ENCODE data around the gene DLG4.
A peak's percentile ranks its signal among the peaks of the same experiment; 100 is the strongest.
"Not testable (repeated sequence)": the region's sequence is repeated elsewhere in the genome, so short reads cannot be mapped to it uniquely, and the experiment has no call there.

DLG4 gene

DNA sequence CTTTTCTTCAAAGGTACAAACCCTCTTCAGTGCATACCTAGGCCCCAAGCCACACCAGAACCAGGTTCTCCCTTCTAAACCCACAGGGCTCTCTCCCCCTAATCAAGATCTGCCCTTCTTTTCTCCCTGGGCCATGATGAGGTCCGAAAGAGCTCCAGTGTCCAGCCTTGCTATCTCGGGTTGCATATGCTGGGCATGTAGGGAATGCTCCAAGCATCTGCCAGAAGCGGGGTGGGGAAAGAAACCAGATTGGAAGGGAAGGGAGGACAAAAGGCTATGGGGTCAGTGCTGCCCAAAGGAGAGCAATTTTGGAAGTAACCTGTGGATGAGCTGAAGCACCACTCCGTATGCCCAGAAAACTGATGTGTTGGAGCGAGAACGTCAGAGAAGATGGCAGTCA is 29.6 kb upstream of the DLG4 start:
- no peak for DNase-seq (ENCODE audit: low read depth in 3 of 3)

DNA sequence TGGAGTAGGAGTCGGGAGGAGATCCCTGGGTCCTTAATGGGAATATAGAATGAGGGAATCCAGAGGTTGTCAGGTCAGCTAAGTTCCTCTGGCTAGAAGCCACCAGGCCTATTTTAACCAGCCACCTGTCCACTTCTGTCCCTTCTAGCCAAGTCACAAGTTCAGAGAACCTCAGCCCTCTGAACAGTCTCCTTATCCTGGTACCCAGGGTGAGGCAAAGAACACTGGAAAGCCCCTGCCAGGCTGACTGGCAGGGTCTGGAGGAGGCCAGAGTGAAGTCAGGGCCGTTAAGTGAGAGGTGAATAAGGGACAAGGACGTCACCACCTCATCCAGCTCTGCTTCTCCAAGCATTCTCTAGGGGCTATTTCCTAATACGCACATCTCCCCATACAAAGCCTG is 29.2 kb upstream of the DLG4 start:
- DNase-seq (ENCODE audit: low read depth in 3 of 3), result no peak

DNA sequence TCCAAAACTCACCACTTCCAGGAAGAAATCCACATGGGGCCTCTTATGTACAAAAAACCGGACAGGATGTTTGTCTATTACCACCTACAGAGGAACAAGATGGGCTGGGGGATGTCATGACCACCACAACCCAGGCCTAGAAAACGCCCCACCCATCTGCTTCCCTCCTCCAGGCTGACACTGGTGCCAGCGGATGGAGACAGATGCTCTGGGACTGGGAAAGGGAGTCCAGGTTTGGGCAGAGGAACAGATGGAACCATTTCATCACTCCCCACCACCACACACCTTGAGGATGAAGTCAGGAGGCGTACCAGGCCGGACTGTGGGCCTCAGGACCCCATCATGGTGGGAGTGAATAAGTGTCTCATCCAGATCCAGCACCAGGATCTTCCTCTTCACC is 27.1 kb upstream of the DLG4 start:
- DNase-seq (ENCODE audit: low read depth in 3 of 3), result no peak

DNA sequence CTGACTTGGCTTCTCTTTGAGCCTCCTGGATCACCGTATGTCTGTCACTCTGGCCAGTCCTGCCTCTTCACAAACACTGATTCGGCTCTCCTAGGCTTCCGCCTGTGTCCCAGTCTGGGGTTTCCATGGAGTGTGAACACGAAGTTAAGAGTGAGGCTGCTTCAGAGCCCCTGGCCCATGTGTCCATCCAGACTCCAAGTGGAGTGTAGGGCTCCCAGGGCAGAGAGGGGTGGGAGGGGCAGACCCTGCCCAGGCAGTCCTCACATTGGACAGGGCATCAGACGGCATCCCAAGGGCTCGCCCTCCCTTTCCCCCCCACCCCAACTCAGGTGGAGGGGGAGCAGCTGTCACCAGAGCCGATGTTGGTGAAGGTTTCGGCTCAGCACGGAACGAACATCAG is 24.2 kb upstream of the DLG4 start:
- DNase-seq (ENCODE audit: low read depth in 3 of 3), result not testable (repeated sequence)

DNA sequence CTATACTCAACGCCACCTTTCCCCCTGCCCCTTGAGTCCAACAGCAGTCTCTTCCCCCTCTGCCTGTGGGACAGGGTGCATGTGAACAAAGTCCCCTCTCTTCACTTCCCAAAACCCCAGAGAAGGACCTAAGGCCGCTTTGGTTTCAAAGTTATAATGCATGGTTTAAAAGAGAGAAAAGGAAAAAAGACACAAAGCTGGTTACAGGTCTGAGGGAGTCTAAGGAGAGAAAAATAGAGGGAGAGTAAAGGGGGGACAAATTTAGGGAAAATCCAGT is 23.8 kb upstream of the DLG4 start:
- no peak for DNase-seq (ENCODE audit: low read depth in 3 of 3)

DNA sequence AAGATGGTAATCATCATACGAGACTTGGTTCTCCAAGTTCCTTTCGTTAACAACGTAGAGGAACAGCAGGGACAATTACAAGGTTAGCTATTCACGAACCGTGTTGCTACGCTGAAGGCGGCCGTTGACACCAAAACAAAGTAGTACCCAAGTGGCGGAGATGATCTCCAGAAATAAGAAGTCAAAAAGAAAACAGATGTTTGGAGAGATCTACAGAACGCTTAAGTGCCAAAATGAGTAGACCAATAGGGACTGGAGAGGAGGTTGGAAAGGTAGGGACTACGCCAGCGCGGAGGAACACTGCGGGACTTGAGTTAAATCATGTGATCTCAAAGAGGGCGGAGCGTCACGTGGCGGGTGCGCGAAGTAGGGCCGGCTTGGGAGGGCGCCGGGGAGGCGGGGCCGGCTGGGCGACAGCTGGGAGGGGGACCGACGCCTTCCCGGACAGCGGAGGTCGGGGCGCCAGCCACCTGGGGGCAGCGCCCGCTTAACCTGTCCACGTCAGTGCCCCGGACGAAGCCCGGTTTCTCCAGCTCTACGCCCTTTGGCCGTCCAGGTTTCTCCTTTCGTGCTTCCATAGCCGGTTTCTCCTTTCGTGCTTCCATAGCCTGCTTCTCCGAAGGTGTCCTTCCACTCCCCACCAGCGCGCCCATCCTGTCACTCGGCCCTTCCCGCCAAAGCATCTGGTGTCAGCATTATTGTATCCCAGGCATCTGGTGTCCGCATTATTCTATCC is 23.2 kb upstream of the DLG4 start:
- DNase-seq (ENCODE audit: low read depth in 3 of 3), result peak; percentile 84 to 86 (median 84)

DNA sequence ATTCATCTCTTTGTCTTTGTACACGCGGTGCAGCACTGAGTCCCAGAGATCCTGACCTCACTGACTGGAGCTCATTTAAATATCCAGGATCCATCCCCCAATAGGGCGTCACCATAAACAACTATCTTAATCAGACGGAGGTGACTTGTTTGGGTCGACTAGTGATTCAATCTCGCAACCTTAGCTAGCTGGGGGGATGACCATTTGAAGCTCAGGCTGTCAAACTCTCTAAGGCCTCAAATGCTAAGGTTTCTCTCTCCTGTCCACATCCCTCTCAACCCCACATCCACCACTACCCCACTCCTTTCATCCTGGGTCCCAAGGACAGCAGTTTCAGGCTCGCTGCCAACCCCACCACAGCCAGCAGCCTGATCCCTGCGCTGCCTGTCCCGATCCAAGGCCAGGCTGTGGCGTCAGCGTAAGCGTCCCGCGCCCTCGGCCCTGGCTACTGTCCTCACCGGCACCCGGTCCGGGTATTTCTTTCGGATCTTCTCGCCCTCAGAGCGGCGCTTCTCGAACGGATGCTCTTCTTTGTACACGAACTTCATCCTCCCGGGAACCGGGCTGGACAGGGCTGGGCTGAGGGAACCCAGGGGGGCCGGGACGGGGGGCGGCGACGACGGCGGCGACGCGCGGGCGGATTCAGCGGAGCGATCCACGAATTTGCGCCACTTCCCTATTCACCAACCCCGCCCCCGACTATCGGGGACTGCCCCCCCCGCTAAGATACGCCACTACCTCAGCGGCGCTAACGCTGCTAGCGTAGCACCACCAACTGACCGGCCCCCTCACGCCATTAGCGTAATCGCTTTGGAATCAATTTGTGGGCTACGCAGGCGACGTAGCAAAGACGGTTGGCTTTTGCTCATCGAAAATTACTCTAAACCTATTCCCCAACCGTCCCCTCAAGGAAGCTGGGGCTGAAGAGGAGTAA is 22.4 kb upstream of the DLG4 start, which contains the start of gene GABARAP:
GABARAP (minus strand) TSS at position 667 of the 934 bp plus-strand sequence; CDS start at position 548, 119 bp downstream.
- peak; percentile 89 to 94 (median 92) for DNase-seq (ENCODE audit: low read depth in 3 of 3)

DNA sequence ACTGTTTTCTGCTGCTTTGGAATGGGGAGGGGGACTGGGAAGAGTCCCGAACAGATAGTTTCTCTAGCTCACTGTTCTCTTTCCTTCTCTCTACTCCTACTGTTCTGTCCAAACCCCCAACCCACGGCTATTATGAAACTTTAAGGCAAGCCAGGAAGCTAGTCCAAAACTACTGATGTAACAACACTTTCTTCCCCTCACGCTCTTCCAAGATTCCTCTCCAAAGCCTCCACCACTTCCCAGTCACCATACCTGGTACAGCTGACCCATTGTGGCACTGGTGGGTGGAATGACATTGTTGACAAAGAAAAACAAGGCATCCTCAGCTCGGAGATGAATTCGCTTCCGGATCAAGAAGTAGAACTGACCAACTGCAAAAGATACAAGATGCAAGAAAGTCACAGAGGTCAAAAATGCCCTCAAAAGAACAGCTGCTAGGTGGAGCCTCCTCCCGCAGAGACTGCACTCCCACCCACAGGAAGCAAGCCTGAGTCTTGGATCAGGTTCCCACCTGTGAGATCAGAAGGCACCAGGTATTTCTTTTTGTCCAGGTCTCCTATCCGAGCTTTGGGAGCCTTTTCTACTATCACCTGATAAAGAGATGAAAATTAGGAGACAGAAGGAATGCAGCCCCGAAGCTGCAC is 21.6 kb upstream of the DLG4 start:
- no peak for DNase-seq (ENCODE audit: low read depth in 3 of 3)

DNA sequence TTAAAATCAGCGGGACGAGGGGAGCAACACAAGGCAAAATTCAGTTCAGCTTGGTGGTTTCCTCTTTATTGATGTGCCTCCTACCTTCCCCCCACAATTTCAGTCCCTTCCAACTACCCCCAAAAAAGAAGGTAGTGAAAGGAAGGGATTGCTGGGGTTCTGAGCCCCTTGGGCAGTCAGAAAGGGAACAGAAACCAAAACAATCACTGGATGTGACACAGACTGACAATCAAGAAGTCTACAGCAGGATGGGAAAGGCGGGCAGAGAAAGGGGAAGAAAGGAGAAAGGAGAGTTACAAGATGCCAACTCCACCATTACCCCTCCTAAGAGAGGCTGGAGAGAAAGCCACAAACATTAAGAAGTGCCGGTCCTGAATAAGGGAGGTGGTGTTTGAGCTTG is 20.7 kb upstream of the DLG4 start:
- no peak for DNase-seq (ENCODE audit: low read depth in 3 of 3)

DNA sequence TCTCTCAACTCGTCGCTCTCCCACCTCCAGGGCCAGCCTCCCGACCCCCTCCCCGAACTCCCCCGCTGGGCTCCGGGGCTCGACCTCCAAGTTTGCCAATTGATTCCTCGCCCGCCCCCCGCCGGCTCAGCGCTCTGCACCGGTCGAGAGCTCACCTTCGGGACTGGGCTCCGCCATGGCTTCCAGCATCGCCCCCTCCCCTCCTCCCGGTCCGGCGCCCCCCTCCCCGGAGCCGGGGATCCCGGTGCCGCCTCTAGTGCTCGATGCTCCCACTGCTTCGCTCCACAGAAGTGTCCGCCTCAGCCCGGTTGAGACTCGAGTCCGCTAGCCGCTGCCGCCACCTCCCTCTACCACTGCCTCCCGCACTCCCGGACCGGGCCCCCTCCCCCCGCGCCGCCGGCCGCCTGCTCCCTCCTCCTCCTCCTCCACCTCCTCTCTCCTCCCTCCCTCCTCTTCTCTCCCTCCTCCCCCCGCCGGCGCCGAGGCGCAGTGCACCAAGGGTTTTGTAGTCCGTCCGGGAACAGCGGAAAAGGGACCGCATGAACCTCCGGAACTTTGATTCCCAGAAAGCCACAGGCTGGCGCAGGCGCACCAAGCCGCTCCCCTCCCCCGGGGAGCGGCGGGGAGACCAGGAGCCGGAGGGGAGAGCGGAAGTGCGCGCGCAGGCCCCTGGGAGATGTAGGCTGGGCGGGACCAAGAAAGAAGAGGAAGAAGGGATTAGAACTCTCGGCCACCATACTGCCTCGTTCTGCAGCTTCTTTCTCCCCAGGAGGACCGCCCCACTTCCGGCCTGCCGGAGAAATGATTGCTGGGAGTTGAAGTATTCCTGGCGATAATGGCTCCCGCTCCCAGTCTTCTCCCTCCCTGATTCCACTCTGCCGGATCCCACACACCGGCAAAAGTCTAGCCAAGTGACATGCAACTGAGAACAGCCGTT is 19.7 kb upstream of the DLG4 start, which contains the start of gene PHF23:
PHF23 (minus strand) TSS at position 367 of the 937 bp plus-strand sequence; CDS start at position 189, 178 bp downstream.
- peak; percentile 91 to 98 (median 96) for DNase-seq (ENCODE audit: low read depth in 3 of 3)

DNA sequence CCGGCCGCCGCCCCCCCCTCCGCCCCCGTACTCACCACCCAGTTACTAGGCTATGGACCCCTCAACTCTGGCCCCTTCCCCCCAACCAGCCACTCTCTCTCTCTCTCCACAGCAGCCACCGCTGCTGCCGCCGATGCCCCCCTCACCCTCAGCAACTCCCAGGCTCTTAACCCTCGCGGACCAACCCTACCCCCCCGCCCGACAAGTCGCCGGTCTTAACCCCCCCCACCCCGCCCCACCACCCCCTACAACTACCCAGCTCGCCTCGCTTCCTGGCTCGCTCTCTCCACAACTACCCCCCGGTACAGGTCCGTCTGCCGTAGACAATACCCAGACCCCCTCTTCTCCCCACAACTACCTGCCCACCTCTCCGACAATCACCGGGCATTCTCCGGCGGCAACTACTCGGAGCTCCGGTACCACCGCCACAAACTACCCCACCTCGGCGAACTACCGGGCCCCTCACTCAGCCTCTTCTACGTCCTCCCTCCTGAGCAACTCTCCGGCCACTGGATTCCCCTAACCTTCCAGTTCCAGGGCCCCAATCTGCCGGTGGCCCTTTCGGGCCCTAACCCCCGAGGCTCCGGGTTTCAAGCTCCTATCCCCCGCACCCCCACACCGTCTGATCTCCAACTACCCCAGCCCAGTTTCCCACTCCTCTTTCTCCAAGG is 18.9 kb upstream of the DLG4 start:
- DNase-seq (ENCODE audit: low read depth in 3 of 3), result no peak

DNA sequence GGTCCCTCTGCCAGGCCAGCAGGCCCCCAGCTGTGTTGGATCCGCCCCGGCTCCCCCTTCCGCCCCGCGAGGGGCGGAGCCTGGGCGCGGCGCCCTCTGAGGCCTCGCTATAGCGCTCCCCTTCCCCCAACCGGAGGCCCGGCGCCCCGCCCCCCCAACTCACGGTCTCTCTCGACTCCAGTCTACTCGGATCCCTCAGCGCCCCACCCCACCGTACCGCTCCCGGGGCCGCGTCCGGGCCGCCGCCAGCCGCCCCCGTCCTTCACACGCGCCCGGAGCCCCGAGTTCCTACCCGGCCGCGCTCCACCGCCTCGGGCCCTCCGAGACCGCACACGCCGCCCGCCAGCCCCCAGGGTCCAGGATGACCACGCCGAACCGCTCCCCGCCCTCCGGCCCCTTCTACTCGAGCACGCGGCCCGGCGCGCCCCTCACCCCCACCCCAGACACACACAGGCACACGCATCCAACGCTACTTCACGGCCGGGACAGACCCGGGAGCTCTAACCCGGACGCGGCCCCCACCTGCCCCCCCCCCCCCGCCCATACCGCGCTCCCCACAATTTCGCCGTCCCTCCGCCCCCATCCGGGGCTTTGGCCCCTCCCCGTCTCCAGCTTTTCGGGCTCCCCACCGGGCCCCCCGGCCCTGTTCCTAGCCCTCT is 18.3 kb upstream of the DLG4 start:
- peak; percentile 79 to 84 (median 79) for DNase-seq (ENCODE audit: low read depth in 3 of 3)

DNA sequence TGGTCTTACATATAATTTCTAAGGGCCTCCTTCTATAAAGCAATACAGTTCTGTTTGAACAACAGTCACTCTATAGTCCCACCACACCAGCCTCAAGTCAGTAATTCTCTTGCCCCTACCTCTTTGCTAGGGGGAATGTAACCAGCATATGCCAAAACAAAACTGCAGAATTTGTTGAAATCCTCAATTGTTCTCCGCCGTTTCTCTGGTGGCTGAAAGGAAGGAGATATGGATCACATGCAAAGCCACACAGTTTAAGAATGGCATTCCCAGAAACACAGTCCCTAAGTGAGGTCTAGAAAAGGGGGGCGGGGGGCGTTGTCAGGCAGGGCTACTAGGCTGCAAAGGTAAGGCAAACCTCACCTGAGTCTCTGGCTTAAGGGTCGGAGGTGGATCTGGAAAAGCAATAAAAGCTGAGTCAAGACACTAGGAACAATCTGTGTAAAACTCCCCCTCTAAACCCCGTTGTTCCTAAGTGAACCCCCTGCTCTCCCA is 17.7 kb upstream of the DLG4 start:
- DNase-seq (ENCODE audit: low read depth in 3 of 3), result no peak

DNA sequence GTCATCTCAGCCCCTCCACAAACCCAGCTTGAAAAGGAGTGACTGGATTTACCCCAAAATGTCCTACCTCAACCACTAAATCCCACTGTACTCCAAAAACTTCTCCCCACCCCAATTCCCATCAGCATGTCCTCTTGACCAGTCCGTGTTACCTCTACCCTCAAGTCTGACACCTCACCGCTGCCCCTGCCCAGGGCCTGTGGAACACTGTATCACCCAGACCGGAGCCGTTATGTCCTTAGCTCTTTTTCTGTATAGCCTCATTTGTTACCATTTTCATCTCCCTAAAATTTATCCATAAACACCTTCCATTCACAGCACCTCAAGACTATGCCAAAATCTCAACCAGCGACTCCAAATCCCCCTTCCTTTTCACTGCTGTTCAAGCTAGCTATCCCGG is 17.2 kb upstream of the DLG4 start:
- DNase-seq (ENCODE audit: low read depth in 3 of 3), result no peak

DNA sequence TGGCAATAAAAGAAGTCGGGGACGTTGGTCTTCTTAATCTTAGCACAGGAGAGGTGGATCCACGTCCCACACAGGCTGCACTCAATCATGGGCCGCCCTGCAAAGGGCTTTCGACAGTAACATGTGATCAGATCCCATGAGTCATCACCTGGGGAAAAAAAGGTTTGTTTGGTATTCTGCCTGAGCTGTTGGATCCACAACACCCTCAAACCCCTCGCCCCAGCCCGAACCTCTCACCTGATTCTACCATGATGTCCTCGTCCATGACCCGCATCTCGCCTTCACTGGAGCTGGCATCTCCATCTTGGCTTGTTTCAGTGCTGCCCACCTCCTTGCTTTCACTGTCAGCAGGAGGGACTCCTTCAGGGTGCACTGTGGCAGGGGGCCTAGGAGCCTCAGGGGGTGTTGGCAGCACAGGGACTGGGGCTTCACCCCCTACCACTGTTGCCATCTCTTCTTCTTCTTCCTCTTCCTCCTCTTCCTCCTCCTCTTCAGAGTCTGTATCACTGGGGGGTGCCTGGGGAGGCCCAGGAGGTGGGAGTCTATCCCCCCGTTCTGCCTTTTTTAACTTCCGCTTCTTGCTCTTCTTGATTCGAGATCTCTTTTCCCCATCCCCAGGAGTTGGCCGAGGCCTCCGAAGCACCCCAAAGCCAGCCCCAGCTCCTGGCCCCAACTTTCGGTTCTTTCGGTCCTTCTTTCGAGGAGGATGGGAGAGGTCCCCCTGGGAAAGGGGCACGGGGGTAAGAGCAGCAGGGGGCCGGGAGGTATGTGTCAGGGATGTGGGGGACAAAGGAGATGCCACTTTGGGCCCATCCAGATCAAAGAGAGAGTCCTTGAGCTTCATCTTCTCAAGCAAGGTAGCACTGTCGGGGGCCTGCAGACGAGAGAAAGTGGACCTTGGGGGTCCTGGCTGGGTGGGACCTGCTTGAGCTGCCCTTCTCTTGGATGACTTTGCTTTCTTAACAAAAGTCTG is 16.3 kb upstream of the DLG4 start:
- no peak for DNase-seq (ENCODE audit: low read depth in 3 of 3)

DNA sequence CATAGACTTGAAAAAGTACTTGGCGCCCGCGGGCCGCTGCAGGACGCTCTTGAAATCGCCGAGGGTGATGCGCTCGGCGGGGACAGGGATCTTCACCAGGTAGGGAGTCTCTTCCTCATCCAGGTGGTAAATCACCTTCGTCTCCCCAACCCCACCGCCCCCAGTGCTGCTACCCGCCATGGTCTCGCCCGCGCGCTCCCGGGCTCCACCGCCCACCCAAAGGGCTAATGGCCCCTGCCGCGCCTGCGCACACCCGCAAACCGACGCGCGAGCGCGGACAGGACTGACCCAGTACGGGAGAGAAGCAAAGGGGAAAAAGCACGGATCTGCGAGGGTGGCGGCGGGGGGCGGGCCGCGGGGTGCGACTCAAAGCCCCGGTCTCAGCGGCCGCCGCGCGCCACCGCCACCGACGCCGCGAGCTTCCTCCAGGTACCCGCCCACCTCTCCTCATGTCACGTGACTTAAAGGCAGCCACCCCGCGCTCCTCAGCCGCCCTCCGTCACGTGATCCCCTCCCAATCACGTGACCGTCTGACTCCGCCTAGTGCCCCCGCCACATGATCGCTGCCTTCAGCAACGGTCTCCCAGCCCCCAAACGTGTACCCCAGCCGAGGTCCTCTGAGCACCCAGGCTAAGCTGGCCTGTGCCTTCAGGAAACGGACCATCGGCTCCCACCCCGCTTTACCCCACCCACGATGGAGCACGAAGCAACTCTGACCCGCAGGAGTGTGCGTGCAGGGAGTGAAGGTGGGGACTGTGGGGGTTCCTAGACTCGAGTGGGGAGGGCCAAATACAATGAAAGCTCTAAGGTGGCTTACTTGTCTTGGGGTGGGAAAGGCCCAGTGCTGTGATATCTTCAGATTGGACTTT is 14.7 kb upstream of the DLG4 start, which contains the start of gene DVL2:
DVL2 (minus strand) TSS at position 435 of the 869 bp plus-strand sequence; CDS start at position 180, 255 bp downstream.
- DNase-seq (ENCODE audit: low read depth in 3 of 3), result peak; percentile 92

DNA sequence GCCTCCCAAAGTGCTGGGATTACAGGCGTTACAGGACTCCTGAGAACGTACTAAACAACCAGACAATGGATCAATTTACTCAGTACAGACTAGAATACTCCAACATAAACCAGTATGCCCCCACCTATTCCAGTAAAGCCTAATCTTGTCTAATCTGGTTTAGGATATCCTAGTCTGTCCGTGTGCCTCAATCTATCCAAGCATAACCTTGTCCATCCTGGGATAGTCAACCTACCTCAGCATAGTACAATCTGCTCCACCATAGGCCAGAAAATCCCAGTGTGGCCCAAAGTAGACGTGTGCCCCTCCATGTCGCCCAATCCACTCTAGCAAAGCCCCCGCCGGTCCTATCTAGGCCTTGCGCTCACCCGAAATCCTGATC is 14.1 kb upstream of the DLG4 start:
- no peak for DNase-seq (ENCODE audit: low read depth in 3 of 3)

DNA sequence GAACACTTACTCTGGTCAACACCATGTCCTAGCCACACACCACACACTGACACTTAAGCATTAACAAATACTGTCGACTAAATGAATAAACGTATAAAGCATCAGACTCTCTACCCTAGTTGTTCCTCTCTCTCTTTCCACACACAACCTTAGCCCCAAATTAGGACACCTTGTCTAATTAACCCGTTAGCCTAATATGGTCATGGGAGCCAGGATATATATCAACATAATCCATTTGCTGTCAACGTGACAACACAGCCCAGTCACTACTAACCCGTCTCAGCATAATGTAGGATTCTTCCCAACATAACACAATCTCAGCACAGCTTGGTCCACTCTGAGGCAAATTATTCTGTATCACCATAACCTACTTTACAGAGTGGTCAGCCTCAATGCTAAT is 12.5 kb upstream of the DLG4 start:
- DNase-seq (ENCODE audit: low read depth in 3 of 3), result no peak
